Epithelial cell of proximal tubule (primary cell): ENCODE results near the gene RPS29. TPM values are rescaled to one million over a fixed set of nuclear protein-coding genes. Genes with fewer than 3 reads are reported as not detected.

ENCODE experiments used
- total RNA-seq: library from RNA; depleted of rRNA; stranded (reverse); fragments of >200 nt; gene quantifications from 2 replicates; pipeline ENCODE4 v1.2.3, GENCODE V29; 2015

Gene RPS29
- total RNA-seq, 1 donor from 2014 or later, result 17,621 TPM

Other genes with a start within 250 kb of the RPS29 start
- gene LRR1, start 12.6 kb upstream of the RPS29 start, total RNA-seq, result 22.7 and 48.4 TPM in 2 replicates
- gene RPL36AL, start 34.2 kb upstream of the RPS29 start, total RNA-seq, result 278 and 384 TPM in 2 replicates
- gene MGAT2, start 34.4 kb upstream of the RPS29 start, total RNA-seq, result 51.7 and 68.1 TPM in 2 replicates
- gene DNAAF2, start 48.9 kb upstream of the RPS29 start, total RNA-seq, result 16.1 and 17.1 TPM in 2 replicates
- gene POLE2, start 101.8 kb upstream of the RPS29 start, total RNA-seq, result 22.0 and 36.1 TPM in 2 replicates
- 0.17 and 0.22 TPM in 2 replicates for gene KLHDC1, start 106.7 kb upstream of the RPS29 start, total RNA-seq
- 24.0 and 24.4 TPM in 2 replicates for gene KLHDC2, start 181.8 kb upstream of the RPS29 start, total RNA-seq